PC-9 (cell line): ENCODE results near the gene DDR2. TPM values are rescaled to one million over a fixed set of nuclear protein-coding genes. Genes with fewer than 3 reads are reported as not detected.
"Not testable (repeated sequence)": the region's sequence is repeated elsewhere in the genome, so short reads cannot be mapped to it uniquely, and the experiment has no call there.

Experiments
- BruUV-seq: library from RNA; stranded (reverse); fragments of 400-500 nt; replicated peaks from 2 replicates; lab custom pipeline; 2021; lab: Mats Ljungman, UMichigan
- CTCF ChIA-PET: fragments of 300-600 bp; sonication (Branson Sonifier 250); formaldehyde crosslinking; loops from one replicate; lab custom pipeline; 2022; ENCODE audit warnings: antibody characterized with exemption; lab: Charles Lee
- POLR2A ChIA-PET: fragments of 300-600 bp; sonication (Branson Sonifier 250); formaldehyde crosslinking; loops from one replicate; lab custom pipeline; 2022; ENCODE audit warnings: antibody characterized with exemption; ENCODE audit not compliant: unreplicated experiment; lab: Charles Lee
- DNase-seq, 2 experiments: peaks; one replicate each; pipeline versions ENCODE4 v3.0.0 to v3.0.0-alpha.2; 2015 to 2022; ENCODE audit warnings: mixed read lengths in 1 of 2
- H2AFZ ChIP-seq: fragments of 200-600 bp; sonication (generic); 2 replicates; pipeline ENCODE4 v1.8.1; 2017; ENCODE audit warnings: antibody characterized with exemption
- H3F3A ChIP-seq: fragments of 200-600 bp; sonication (generic); 2 replicates; pipeline ENCODE4 v1.8.1; 2017; ENCODE audit warnings: antibody characterized with exemption, mild to moderate bottlenecking, low read depth; ENCODE audit not compliant: insufficient read depth
- H3K27ac ChIP-seq: fragments of 200-600 bp; sonication (generic); 2 replicates; pipeline ENCODE4 v1.6.1; 2016; ENCODE audit warnings: mixed run types
- H3K27me3 ChIP-seq: fragments of 200-600 bp; sonication (generic); 2 replicates; pipeline ENCODE4 v1.6.1; 2016; ENCODE audit warnings: low read depth, mixed run types; ENCODE audit not compliant: insufficient read depth
- H3K36me3 ChIP-seq: fragments of 200-600 bp; sonication (generic); 2 replicates; pipeline ENCODE4 v1.6.1; 2016; ENCODE audit warnings: low read depth, mixed run types
- H3K4me1 ChIP-seq: fragments of 200-600 bp; sonication (generic); replicated peaks from 2 replicates; pipeline ENCODE4 v1.6.1; 2016; ENCODE audit warnings: mixed run types; ENCODE audit not compliant: insufficient read depth
- H3K4me2 ChIP-seq: fragments of 200-600 bp; sonication (generic); 2 replicates; pipeline ENCODE4 v1.6.1; 2017; ENCODE audit warnings: mixed run types
- H3K4me3 ChIP-seq: fragments of 200-600 bp; sonication (generic); 2 replicates; pipeline ENCODE4 v1.6.1; 2016; ENCODE audit warnings: mixed run types
- H3K79me2 ChIP-seq: fragments of 200-600 bp; sonication (generic); 2 replicates; pipeline ENCODE4 v1.6.1; 2017; ENCODE audit warnings: low read depth, mixed run types
- H3K9me2 ChIP-seq: fragments of 200-600 bp; sonication (generic); 2 replicates; pipeline ENCODE4 v1.8.1; 2017; ENCODE audit warnings: mild to moderate bottlenecking; ENCODE audit not compliant: insufficient read depth
- H3K9me3 ChIP-seq: fragments of 200-600 bp; sonication (generic); 2 replicates; pipeline ENCODE4 v1.8.1; 2016; ENCODE audit warnings: low read depth; ENCODE audit not compliant: insufficient read depth
- H4K20me1 ChIP-seq: fragments of 200-600 bp; sonication (generic); 2 replicates; pipeline ENCODE4 v1.8.1; 2017; ENCODE audit not compliant: insufficient read depth
- EZH2 ChIP-seq: fragments of 200-600 bp; sonication (generic); IDR thresholded peaks from 2 replicates; pipeline ENCODE4 v1.8.0; 2017; ENCODE audit warnings: antibody characterized with exemption, low read depth
- intact Hi-C: fragments of 100-400 bp; cut with micrococcal nuclease; formaldehyde crosslinking; loops from one replicate; pipeline ENCODE4 v1.10.0; 2022; ENCODE audit not compliant: unreplicated experiment
- total RNA-seq: library from RNA; stranded (reverse); gene quantifications from 2 replicates; pipeline ENCODE4 v1.2.3, GENCODE V29; 2021
- TF ChIP-seq, protein P1 (sequence below): fragments of 200-600 bp; sonication (generic); conservative IDR thresholded peaks from 2 replicates; pipeline ENCODE4 v1.6.1; 2017; ENCODE audit warnings: mixed run types, antibody characterized with exemption, mild to moderate bottlenecking, moderate library complexity

Gene DDR2
- total RNA-seq, 1 experiment from 2014 or later, result 0.35 TPM

DNA sequence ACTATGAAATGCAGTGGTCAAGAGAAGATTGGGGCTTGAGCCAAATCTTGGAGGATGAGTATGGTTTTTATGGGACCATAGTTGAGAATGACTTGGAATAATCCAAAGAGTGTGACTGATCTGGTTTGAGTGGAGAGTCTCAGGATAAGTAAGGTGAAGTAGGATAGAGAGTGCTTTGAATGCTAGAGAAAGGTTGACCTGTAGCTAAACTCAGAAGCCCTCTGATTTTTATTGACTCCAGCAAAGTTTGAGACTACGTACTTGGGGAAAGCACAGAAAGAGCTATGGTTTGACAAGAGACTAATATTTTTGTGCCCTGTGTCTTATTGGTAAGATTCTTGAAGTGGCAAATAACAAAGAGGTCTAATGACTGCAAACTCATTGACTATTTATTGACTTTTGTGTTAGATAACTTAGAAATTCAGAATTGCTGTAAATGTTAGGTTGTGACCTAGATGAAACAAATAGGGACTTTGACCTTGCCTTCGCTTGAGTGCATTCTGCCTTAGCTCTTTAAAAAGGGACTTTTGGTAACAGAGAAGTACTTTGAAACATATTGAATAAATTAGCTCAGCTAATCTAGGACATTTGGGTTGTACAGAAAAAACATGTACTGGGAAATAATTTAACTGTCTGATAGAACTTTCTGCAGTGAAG is 35.6 kb upstream of the DDR2 start:
- H4K20me1 ChIP-seq, result no peaks in the 10 kb centered on the region
- H3K9me2 ChIP-seq, result no peaks in the 10 kb centered on the region
- ChIA-PET CTCF (interaction anchor here (0.6 kb wide), 1 partner anchor 221 kb away, joined by 7 read pairs; no protein-coding TSS in a partner anchor), POLR2A (no interaction called here)
- no peak overlapping the region for H3K4me3 ChIP-seq
- H3F3A ChIP-seq, result no peaks in the 10 kb centered on the region
- H3K27ac ChIP-seq, result no peak overlapping the region
- 0 out of 2 replicates have a peak, but pooled peaks cover 15% of the 10 kb centered on the region for H3K36me3 ChIP-seq
- BruUV-seq, result no TSS peak
- H3K27me3 ChIP-seq, result no peaks in the 10 kb centered on the region
- no peaks in the 10 kb centered on the region for H3K9me3 ChIP-seq
- H3K4me1 ChIP-seq, result no peaks in the 10 kb centered on the region
- no peak for DNase-seq
- TF ChIP-seq EZH2, result no peak
- TF ChIP-seq, protein P1, sequence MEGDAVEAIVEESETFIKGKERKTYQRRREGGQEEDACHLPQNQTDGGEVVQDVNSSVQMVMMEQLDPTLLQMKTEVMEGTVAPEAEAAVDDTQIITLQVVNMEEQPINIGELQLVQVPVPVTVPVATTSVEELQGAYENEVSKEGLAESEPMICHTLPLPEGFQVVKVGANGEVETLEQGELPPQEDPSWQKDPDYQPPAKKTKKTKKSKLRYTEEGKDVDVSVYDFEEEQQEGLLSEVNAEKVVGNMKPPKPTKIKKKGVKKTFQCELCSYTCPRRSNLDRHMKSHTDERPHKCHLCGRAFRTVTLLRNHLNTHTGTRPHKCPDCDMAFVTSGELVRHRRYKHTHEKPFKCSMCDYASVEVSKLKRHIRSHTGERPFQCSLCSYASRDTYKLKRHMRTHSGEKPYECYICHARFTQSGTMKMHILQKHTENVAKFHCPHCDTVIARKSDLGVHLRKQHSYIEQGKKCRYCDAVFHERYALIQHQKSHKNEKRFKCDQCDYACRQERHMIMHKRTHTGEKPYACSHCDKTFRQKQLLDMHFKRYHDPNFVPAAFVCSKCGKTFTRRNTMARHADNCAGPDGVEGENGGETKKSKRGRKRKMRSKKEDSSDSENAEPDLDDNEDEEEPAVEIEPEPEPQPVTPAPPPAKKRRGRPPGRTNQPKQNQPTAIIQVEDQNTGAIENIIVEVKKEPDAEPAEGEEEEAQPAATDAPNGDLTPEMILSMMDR, result no peak
- intact Hi-C loops, result no loop called here
- H3K79me2 ChIP-seq, result no peaks in the 10 kb centered on the region
- no peak overlapping the region for H2AFZ ChIP-seq
- no peak overlapping the region for H3K4me2 ChIP-seq

DNA sequence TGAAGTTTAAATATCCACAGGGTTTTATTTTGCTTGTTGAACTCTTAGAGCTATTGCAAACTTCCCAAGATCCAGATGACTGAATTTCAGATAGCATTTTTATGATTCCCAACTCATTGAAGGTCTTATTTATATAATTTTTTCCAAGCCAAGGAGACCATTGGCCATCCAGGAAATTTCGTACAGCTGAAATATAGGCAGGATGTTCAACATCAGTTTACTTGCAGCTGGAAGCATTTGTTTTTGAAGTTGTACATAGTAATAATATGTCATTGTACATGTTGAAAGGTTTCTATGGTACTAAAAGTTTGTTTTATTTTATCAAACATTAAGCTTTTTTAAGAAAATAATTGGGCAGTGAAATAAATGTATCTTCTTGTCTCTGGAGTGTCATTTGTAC is 32.8 kb upstream of the DDR2 start:
- no peaks in the 10 kb centered on the region for H4K20me1 ChIP-seq
- intact Hi-C loops, result no loop called here
- no peak overlapping the region for H2AFZ ChIP-seq
- H3K27ac ChIP-seq, result no peak overlapping the region
- H3K4me2 ChIP-seq, result no peak overlapping the region
- H3K4me1 ChIP-seq, result no peaks in the 10 kb centered on the region
- no peak overlapping the region for H3K4me3 ChIP-seq
- no peaks in the 10 kb centered on the region for H3K9me2 ChIP-seq
- H3K27me3 ChIP-seq, result no peaks in the 10 kb centered on the region
- no peaks in the 10 kb centered on the region for H3F3A ChIP-seq
- no peak for DNase-seq
- no peaks in the 10 kb centered on the region for H3K79me2 ChIP-seq
- TF ChIP-seq EZH2, result no peak
- TF ChIP-seq, protein P1, result no peak
- H3K36me3 ChIP-seq, result 0 out of 2 replicates have a peak, but pooled peaks cover 15% of the 10 kb centered on the region
- BruUV-seq, result no TSS peak
- CTCF ChIA-PET, result no interaction called here
- H3K9me3 ChIP-seq, result no peaks in the 10 kb centered on the region
- POLR2A ChIA-PET, result no interaction called here

DNA sequence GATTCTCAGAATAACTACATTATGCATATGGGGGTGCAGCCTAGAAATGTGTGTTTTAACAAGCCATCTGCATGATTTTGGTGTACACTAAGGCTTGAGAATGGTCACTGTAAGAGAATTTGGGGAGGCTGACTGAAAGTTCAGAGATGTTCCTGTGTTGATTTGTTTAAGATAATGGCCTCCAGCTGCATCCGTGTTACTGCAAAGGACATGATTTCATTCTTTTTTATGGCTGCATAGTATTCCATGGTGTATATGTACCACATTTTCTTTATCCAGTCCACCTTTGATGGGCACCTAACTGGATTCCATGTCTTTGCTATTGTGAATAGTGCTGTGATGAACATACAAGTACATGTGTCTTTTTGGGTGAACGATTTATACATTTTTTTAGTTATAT is 29.1 kb upstream of the DDR2 start:
- H4K20me1 ChIP-seq, H3K27ac ChIP-seq, BruUV-seq, H3K9me2 ChIP-seq, H2AFZ ChIP-seq, POLR2A ChIA-PET, H3K4me1 ChIP-seq, H3F3A ChIP-seq, H3K27me3 ChIP-seq, H3K9me3 ChIP-seq, CTCF ChIA-PET, H3K4me3 ChIP-seq, H3K79me2 ChIP-seq, intact Hi-C loops, H3K4me2 ChIP-seq, DNase-seq: not testable (repeated sequence)
- H3K36me3 ChIP-seq, result 0 out of 2 replicates have a peak, but pooled peaks cover 15% of the 10 kb centered on the region
